Nephron progenitor cell (in vitro differentiated cells): ENCODE results near the gene TOP1.
A peak's percentile ranks its signal among the peaks of the same experiment; 100 is the strongest.

Experiments
- DNase-seq: peaks from one replicate; pipeline ENCODE4 v3.0.0; 2021
- H3K27ac Mint-ChIP-seq: 2 replicates; pipeline ENCODE4 v1.8.0; 2021; ENCODE audit warnings: mild to moderate bottlenecking, moderate library complexity, mixed read lengths
- H3K27me3 Mint-ChIP-seq: 2 replicates; pipeline ENCODE4 v1.8.0; 2021; ENCODE audit warnings: mild to moderate bottlenecking, low read depth, mixed read lengths; ENCODE audit not compliant: poor library complexity
- H3K36me3 Mint-ChIP-seq: 2 replicates; pipeline ENCODE4 v1.8.0; 2021; ENCODE audit warnings: low read depth, mixed read lengths
- H3K4me1 Mint-ChIP-seq: 2 replicates; pipeline ENCODE4 v1.8.0; 2021; ENCODE audit warnings: mixed read lengths
- H3K4me3 Mint-ChIP-seq: 2 replicates; pipeline ENCODE4 v1.8.0; 2021; ENCODE audit warnings: mild to moderate bottlenecking, moderate library complexity, mixed read lengths
- H3K9me3 Mint-ChIP-seq: 2 replicates; pipeline ENCODE4 v1.8.0; 2021; ENCODE audit warnings: mild to moderate bottlenecking, moderate library complexity, mixed read lengths
- TF ChIP-seq, protein P1 (sequence below): fragments of 200-600 bp; sonication (generic); IDR thresholded peaks from 2 replicates; pipeline ENCODE4 v1.5.0; 2021; ENCODE audit warnings: antibody characterized with exemption

Gene TOP1

DNA sequence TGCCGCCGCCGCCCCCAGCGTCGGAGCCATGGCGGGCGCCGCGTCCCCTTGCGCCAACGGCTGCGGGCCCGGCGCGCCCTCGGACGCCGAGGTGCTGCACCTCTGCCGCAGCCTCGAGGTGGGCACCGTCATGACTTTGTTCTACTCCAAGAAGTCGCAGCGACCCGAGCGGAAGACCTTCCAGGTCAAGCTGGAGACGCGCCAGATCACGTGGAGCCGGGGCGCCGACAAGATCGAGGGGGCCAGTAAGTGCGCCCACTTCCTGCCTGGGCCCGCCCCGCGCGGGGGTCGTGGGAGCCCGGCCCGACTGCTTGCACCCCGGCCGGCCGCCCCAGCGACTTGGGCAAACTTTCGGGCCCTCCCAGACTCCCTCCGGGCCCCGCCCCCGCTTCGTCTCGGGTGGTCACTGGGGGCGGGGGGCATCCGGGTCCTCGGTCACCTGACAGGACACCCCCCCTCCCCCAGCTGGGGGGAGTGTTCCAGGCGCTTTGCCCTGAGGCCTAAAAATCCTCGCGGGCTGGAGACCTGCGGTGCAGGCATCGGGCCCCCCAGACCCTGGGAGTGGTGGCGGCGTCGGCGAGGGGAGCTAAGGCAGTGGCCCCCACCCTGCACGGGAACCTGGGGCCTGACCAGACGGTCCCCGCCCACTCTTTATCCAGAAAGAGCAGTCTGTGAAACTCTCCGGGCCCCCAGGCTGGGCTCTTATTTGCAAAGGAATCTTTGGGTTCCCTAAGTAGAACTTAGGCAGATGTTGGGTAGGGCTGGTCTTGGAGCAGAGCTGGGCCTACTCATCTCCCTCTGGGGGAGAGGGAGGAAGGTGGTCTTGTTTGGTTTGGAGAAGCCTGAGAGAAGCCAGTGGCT lies 109.2 kb downstream of the TOP1 start:
- Mint-ChIP-seq H3K4me1 (peaks cover 61% of the 10 kb centered on the region), H3K27me3 (no peaks in the 10 kb centered on the region), H3K36me3 (peaks cover 16% of the 10 kb centered on the region), H3K4me3 (peak overlapping the region; percentile 94), H3K9me3 (no peaks in the 10 kb centered on the region), H3K27ac (peak overlapping the region; percentile 98)
- peak; percentile 76 for DNase-seq
- TF ChIP-seq, protein P1, sequence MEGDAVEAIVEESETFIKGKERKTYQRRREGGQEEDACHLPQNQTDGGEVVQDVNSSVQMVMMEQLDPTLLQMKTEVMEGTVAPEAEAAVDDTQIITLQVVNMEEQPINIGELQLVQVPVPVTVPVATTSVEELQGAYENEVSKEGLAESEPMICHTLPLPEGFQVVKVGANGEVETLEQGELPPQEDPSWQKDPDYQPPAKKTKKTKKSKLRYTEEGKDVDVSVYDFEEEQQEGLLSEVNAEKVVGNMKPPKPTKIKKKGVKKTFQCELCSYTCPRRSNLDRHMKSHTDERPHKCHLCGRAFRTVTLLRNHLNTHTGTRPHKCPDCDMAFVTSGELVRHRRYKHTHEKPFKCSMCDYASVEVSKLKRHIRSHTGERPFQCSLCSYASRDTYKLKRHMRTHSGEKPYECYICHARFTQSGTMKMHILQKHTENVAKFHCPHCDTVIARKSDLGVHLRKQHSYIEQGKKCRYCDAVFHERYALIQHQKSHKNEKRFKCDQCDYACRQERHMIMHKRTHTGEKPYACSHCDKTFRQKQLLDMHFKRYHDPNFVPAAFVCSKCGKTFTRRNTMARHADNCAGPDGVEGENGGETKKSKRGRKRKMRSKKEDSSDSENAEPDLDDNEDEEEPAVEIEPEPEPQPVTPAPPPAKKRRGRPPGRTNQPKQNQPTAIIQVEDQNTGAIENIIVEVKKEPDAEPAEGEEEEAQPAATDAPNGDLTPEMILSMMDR, result no peak

DNA sequence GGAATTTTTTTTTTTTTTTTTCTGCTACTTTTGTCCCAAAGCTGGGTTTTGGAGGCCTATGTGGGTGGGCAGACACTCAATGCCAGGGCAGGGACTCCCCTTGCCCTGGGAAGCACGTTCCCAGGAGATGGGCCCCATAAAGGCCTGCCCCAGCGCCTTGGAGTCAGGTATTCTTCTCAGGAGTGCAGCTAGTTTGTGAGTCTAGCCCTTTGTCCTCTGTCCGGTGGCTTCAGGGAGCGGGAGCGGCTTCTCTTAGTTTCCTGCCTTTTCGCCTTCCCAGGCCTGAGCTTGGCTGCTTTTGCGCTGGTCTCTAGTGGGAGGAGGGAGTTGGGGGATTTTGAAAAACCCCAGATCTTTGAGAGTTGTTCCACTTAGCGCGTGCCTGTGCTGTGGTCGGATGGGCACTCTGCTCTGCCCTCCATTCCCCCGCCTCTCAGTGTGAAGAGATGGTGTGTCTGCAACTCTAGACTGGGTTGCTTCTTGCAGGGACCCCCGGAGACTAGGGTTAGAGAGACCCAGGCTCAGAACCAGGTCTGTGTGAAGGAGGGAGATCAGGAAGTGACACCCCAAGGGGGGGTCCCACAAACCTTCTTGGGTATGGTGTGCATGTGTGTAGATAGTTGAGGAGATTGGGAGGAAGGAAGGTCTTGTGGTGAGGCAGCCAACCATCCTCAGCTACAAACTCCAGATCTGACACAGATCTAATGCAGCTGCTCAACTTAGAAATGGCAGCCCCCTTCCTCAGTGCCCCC lies 110.0 kb downstream of the TOP1 start:
- H3K4me1 Mint-ChIP-seq, result peaks cover 66% of the 10 kb centered on the region

DNA sequence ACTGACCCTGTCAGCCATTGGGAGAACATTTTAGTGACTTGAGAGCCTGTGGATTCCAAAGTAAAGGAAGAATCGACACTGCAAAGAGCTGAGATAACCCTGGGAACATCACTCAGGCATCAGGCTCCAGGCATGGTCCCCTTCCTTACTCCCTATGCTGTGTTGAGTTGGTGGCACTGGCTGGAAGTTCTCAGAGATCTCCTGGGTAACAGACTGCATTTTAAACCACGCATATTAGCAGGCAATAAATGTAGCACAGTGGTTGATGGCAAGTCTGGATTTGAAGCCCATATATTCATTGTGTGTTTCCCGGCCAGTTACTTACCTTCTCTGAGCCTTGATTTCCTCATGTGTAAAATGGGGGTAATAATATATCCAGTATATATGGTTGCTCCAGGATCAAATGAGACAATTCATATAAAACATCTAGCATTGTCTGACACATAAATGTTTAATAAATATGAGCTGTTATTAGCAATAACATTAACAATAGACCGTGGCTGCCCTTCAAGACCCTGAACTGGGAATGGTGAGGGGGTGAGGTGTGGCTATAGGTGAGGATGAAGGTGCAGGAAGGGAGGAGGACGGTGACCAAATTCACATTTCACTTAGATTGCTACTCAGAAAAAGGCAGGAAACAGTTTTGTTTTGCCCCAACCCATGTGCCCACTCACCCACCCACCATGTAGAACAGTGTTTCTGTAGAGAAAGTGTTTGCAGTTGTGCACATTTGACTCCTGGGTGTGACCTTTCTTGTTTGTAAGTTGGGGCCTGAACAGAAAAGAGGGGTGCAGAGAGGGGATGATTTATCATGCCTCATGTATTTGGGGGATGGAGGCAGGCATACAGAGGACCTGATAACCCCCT lies 110.8 kb downstream of the TOP1 start:
- Mint-ChIP-seq H3K4me3 (peak overlapping the region; percentile 94), H3K27me3 (peaks cover 3% of the 10 kb centered on the region), H3K27ac (peak overlapping the region; percentile 89), H3K36me3 (peaks cover 31% of the 10 kb centered on the region), H3K4me1 (peaks cover 67% of the 10 kb centered on the region), H3K9me3 (no peaks in the 10 kb centered on the region)
- no peak for DNase-seq
- TF ChIP-seq, protein P1, result no peak

More for the DNA sequence above, 110.0 kb downstream of the TOP1 start:
- Mint-ChIP-seq H3K27ac (peak overlapping the region; percentile 98), H3K36me3 (peaks cover 24% of the 10 kb centered on the region), H3K9me3 (no peaks in the 10 kb centered on the region), H3K27me3 (no peaks in the 10 kb centered on the region), H3K4me3 (peak overlapping the region; percentile 94)
- TF ChIP-seq, protein P1, result no peak
- DNase-seq, result peak; percentile 14

DNA sequence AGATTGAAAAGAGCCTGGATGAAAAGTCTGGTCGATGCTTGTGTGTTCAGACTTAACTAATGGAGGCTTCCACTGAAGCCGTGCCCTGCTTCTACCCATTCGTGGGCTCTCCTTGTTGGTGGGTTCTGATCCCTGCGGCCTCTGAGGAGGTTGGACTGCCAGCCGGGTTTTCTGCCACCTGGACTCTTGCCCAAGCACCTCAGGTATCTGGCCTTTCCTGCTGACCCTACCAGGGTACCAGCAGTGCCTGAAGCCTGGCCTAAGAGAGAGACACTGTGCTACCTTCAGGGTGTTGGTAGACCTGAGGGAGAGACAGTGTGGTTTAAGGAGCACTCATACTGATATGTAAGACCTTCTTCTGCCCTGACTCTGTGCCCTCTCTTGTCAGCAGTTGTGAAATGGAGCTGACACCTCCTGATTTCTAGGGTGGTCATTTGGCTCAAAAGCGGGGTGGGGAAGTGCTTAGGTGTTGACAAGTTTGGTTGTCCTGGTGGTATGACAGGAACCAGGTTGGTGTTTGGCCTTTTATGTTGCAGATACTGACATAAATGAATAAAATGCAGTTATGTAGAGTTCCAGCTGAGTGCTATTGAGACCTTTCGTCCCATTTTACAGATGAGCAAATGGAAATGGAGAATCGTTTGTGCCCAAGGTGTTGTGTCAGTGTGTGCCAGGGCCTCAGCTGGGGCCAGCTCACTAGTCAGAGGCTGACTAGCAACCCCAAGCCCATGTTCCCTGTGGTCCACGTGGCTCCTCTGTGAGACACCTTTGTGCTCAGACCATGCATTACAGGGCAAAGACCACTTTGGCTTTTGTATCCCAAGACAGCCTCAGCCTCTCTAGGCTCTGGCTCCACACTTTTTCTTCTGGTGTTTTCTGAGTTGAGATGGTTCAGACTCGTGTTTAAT lies 111.9 kb downstream of the TOP1 start:
- peak overlapping the region; percentile 45 for H3K27ac Mint-ChIP-seq
- no peaks in the 10 kb centered on the region for H3K9me3 Mint-ChIP-seq
- H3K36me3 Mint-ChIP-seq, result peaks cover 41% of the 10 kb centered on the region
- DNase-seq, result no peak
- H3K27me3 Mint-ChIP-seq, result peaks cover 3% of the 10 kb centered on the region
- TF ChIP-seq, protein P1, result no peak
- H3K4me3 Mint-ChIP-seq, result peak overlapping the region; percentile 94
- H3K4me1 Mint-ChIP-seq, result peaks cover 71% of the 10 kb centered on the region
